ENCODE measurements around the gene TASP1. TPM values are rescaled to one million over a fixed set of nuclear protein-coding genes. Genes with fewer than 3 reads are reported as not detected.
"Not testable (repeated sequence)": the region's sequence is repeated elsewhere in the genome, so short reads cannot be mapped to it uniquely, and the experiment has no call there.

The TASP1 gene
- total RNA-seq, 1 experiment from 2014 or later = 9.5 TPM

GRCh38 chr20:13485576-13485975, 153.2 kb downstream of the TASP1 start:
- no peak overlapping the region for H3K18ac ChIP-seq (ENCODE audit: insufficient read length, low read depth, low read length)
- WGBS (ENCODE audit: extremely low coverage, insufficient read length, low lambda C conversion rate) = no CpG with 5 or more reads among the region's 3 CpGs
- no peak for DNase-seq
- H2AK5ac ChIP-seq (ENCODE audit: insufficient read length, low read length) = no peak overlapping the region
- H2BK5ac ChIP-seq (ENCODE audit: insufficient read length, low read length) = no peak overlapping the region
- H3K4ac ChIP-seq (ENCODE audit: low read depth, low read length) = no peak overlapping the region
- no peak overlapping the region for H3K23ac ChIP-seq (ENCODE audit: insufficient read length, low read depth, low read length)
- H3T11ph ChIP-seq (ENCODE audit: low read length) = no peak overlapping the region
- Mint-ChIP-seq H3K4me3 (no peak overlapping the region), H3K9me3 (no peaks in the 10 kb centered on the region), H3K4me1 (peaks cover 3 to 6% of the 10 kb centered on the region in 2 experiments), H3K36me3 (ENCODE audit: insufficient read depth in 1 of 3, low read depth in 3 of 3) (peaks cover 12 to 18% (median 18%) of the 10 kb centered on the region in 3 experiments), H3K27ac (no peak overlapping the region), H3K27me3 (ENCODE audit: low read depth) (no peaks in the 10 kb centered on the region)
- H3K23me2 ChIP-seq (ENCODE audit: insufficient read length, low read depth, low read length, poor library complexity, severe bottlenecking) = no peaks in the 10 kb centered on the region
- H3K27ac ChIP-seq (ENCODE audit: insufficient read length, low read depth, low read length) = no peak overlapping the region
- H4K91ac ChIP-seq (ENCODE audit: insufficient read length, low read depth, low read length) = no peak overlapping the region
- no peak overlapping the region for H2BK15ac ChIP-seq (ENCODE audit: low read depth, low read length)
- H3K79me2 ChIP-seq (ENCODE audit: insufficient read depth, low read length) = no peaks in the 10 kb centered on the region
- no peak overlapping the region for H2BK12ac ChIP-seq (ENCODE audit: insufficient read length, low read depth, low read length)
- no peak overlapping the region for H3K4me2 ChIP-seq (ENCODE audit: insufficient read depth, insufficient read length, low read length)
- H4K20me1 ChIP-seq (ENCODE audit: control insufficient read depth, insufficient read depth, insufficient read length) = no peaks in the 10 kb centered on the region
- no peak for TF ChIP-seq CTCF (conservative IDR thresholded peaks at IDR 0.05)
- H2BK120ac ChIP-seq (ENCODE audit: low read depth, low read length, poor library complexity, severe bottlenecking) = no peak overlapping the region
- no peak overlapping the region for H4K8ac ChIP-seq (replicated peaks; ENCODE audit: insufficient read length, low read depth, low read length)
- H4K5ac ChIP-seq (ENCODE audit: insufficient read length, low read depth, low read length) = no peak overlapping the region
- H3K79me1 ChIP-seq (ENCODE audit: insufficient read depth, low read depth, low read length, poor library complexity, severe bottlenecking) = no peaks in the 10 kb centered on the region
- H3K9me3 ChIP-seq (ENCODE audit: control insufficient read depth, low read depth, low read length) = no peaks in the 10 kb centered on the region
- no peak overlapping the region for H3K14ac ChIP-seq (ENCODE audit: insufficient read depth, low read length)
- no peak overlapping the region for H3K9ac ChIP-seq (ENCODE audit: extremely low read depth, insufficient read length, low read length)
- no peaks in the 10 kb centered on the region for H3K27me3 ChIP-seq (ENCODE audit: insufficient read depth, low read length)
- no peaks in the 10 kb centered on the region; the same call in 1 of the 2 replicates for H3K4me1 ChIP-seq (ENCODE audit: insufficient read depth, low read length)
- H2BK20ac ChIP-seq (ENCODE audit: low read depth, low read length, poor library complexity, severe bottlenecking) = no peak overlapping the region
- H3K56ac ChIP-seq (ENCODE audit: insufficient read length, low read depth, low read length) = no peak overlapping the region
- no peak overlapping the region for H2AFZ ChIP-seq (ENCODE audit: low read length)

- H2BK5ac ChIP-seq (ENCODE audit: insufficient read length, low read length); H2BK15ac ChIP-seq (ENCODE audit: low read depth, low read length); H3K27me3 ChIP-seq (ENCODE audit: insufficient read depth, low read length); H2BK120ac ChIP-seq (ENCODE audit: low read depth, low read length, poor library complexity, severe bottlenecking); H2AFZ ChIP-seq (ENCODE audit: low read length); H3T11ph ChIP-seq (ENCODE audit: low read length); H3K79me2 ChIP-seq (ENCODE audit: insufficient read depth, low read length); H3K4me3 Mint-ChIP-seq; H3K23me2 ChIP-seq (ENCODE audit: insufficient read length, low read depth, low read length, poor library complexity, severe bottlenecking); H3K27ac Mint-ChIP-seq; H3K9me3 Mint-ChIP-seq; H3K4me1 Mint-ChIP-seq; H3K18ac ChIP-seq (ENCODE audit: insufficient read length, low read depth, low read length); H4K8ac ChIP-seq (replicated peaks; ENCODE audit: insufficient read length, low read depth, low read length); H2BK12ac ChIP-seq (ENCODE audit: insufficient read length, low read depth, low read length); H3K27me3 Mint-ChIP-seq (ENCODE audit: low read depth); H4K91ac ChIP-seq (ENCODE audit: insufficient read length, low read depth, low read length); H3K23ac ChIP-seq (ENCODE audit: insufficient read length, low read depth, low read length); H3K4me1 ChIP-seq (ENCODE audit: insufficient read depth, low read length); H3K9ac ChIP-seq (ENCODE audit: extremely low read depth, insufficient read length, low read length); DNase-seq; H4K20me1 ChIP-seq (ENCODE audit: control insufficient read depth, insufficient read depth, insufficient read length); H3K4ac ChIP-seq (ENCODE audit: low read depth, low read length); H2AK5ac ChIP-seq (ENCODE audit: insufficient read length, low read length); H3K14ac ChIP-seq (ENCODE audit: insufficient read depth, low read length); H3K79me1 ChIP-seq (ENCODE audit: insufficient read depth, low read depth, low read length, poor library complexity, severe bottlenecking); H3K4me2 ChIP-seq (ENCODE audit: insufficient read depth, insufficient read length, low read length); H3K56ac ChIP-seq (ENCODE audit: insufficient read length, low read depth, low read length); H4K5ac ChIP-seq (ENCODE audit: insufficient read length, low read depth, low read length); H3K27ac ChIP-seq (ENCODE audit: insufficient read length, low read depth, low read length); H2BK20ac ChIP-seq (ENCODE audit: low read depth, low read length, poor library complexity, severe bottlenecking); H3K9me3 ChIP-seq (ENCODE audit: control insufficient read depth, low read depth, low read length): not testable (repeated sequence)
- WGBS (ENCODE audit: extremely low coverage, insufficient read length, low lambda C conversion rate) = no CpG with 5 or more reads among the region's 1 CpG
- H3K36me3 Mint-ChIP-seq (ENCODE audit: insufficient read depth in 1 of 3, low read depth in 3 of 3) = peaks cover 12 to 18% (median 18%) of the 10 kb centered on the region in 3 experiments
Measured at GRCh38 chr20:13485019-13485418, 153.7 kb downstream of the TASP1 start.

Data from H9 (cell line).